DMS79 treated with DMSO at 0.1 percent for 48 hours (cell line): Measurements from ENCODE around the gene TRIM37.
"Not testable (repeated sequence)": the region's sequence is repeated elsewhere in the genome, so short reads cannot be mapped to it uniquely, and the experiment has no call there.

Experiments used
- DNase-seq: peaks from one replicate; lab custom pipeline; 2025; lab: John Stamatoyannopoulos, UW

Gene TRIM37

DNA sequence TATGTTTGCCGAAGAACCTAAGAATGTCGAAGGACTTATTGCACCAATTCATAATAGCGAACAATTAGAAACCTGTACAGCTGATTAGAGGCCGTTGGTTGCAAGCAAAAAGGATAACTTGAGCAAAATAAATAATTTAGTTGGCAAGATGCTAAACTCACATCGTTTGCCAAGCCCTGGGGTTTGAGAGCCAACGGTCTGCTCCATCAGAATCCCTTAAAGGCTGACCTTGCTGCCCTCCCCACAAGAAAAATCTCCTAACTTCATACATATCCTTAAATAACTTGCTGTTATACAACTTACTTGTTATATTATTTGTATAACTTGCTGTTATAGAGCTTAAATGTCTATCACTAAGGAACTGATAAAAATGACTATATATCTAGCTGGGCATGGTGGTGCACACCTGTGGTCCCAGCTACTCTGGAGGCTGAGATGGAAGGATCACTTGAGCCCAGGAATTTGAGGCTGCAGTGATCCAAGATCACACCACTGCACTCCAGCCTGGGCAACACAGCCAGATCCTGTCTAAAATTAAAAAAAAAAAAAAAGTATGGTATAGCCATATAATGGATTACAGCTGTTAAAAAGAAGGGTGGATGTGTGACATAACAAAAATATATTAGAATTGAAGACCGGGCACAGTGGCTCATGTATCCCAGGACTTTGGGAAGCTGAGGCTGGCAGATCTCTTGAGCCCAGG lies 1.9 kb upstream of the TRIM37 start:
- DNase-seq: no peak

DNA sequence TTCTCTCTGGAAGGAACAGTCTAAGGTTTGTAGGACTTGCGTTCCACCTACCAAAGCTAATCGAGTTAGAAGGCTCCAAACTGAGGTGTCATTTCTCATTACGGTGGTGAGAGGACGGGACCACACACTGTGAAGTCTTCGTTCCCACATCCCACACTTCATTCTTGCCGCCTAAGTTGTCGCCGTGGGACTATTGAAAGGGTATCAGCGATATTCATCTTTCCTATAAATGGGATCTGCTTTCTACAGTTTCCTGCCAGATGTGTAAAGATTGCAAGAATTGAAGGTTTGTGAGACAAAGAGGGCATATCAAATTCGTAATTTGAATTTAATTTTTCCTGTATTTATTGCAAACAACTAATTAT lies 608 bp upstream of the TRIM37 start:
- no peak for DNase-seq

DNA sequence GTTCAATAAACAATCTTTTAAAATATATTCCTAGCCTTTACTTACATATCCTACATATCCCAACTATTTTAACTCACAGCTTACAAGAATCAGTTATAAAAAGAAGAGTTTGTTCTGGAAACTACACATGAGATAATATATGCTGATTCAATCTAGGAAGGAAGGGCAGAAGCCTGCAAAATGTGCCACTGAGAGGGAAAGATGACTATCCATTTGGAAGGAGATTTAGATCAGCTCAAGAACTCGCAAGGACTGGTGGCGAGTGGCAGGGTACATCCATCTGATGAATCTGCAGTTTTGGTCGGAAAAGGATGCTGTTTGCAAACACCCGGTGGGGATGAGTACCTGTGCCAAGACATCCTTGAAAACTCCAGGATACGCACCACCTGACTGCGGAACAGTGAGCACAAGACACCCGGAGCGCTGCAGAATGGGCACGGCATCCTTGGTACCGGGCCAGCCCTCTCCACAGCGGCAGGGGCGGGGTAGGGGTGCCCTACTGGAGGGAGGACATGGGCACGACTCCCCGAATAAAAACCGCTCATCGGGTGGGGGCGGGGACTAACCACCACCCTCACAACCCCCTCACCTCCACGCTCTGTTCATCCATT lies 723 bp downstream of the TRIM37 start:
- DNase-seq: peak; percentile 28

DNA sequence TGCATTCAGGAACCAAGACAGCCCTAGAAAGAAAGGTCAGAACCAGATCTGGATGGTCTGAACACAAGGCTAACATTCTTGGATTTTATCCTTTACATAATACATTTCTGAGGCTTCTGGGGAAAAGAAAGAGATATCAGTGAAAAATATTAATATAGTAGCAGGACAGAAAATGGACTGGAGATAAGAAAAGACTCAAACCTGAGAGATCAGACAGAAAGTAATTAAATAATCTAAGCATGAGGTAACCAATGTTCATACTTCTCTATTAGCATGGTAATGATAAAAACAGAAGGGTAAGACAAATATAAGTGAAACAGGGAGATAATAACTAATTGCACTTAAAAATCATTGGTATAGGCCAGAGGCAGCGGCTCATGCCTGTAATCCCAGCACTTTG lies 5.5 kb downstream of the TRIM37 start:
- DNase-seq: no peak

DNA sequence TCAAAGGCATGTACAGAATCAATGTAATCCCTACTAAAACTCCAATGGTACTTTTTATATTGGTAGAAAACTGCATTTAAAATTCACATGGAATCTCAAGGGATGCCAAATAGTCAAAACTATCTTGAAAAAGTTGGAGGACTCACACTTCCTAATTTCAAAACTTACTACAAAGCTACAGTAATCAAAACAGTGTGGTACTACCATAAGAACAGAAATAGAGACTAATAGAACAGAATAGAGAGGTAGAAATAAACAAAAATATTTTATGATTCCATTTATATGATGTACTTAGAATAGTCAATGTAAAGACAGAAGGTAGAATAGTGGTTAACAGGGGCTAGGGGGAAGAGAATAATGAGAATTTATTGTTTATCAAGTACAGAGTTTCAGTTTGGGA lies 8.8 kb downstream of the TRIM37 start:
- DNase-seq: no peak

DNA sequence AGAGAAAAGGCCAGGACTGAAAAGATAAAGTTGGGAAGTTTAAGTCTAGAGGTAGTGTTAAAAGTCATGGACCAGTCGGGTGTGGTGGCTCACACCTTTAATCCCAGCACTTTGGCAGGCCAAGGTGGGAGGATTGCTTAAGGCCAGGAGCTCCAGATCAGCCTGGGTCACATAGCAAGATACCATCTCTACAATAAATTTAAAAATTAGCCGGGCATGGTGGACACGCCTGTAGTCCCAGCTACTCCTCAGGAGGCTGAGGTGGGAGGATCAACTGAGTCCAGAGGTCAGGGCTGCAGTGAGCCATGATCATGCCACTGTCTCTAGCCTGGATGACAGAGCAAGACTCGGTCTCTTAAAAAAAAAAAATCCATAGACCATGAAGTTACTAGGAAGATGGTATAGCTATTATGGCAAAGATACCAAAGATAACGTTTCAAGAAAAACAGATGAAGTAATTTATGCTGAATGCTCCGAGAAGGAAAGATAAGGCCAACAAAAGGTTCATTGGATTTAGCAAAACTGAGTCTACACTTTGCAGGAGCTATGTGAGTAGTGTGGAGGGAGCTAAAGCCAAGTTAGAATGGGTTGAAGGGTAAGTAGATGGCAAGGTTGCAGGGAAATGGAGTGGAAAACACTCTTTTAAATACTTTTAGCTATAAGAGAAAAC lies 11.7 kb downstream of the TRIM37 start:
- DNase-seq: no peak

DNA sequence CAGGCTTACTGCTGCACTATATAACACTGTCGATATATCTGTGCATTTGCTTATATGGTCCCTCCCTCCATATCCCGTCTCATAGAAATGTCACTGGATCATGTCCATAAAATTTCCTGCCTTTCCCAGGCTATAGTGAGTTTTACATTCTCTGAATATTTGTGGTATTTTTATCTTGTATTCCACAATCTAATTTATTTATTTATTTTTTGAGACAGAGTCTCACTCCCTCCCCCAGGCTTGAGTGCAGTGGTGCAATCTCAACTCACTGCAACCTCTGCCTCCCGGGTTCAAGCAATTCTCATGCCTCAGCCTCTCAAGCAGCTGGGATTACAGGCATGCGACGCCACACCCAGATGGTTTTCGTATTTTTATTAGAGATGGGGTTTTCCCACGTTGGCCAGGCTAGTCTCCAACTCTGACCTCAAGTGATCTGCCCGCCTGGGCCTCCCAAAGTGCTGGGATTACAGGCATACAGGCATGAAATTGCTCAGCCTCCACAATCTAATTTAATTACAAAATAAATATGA lies 12.9 kb downstream of the TRIM37 start:
- no peak for DNase-seq

DNA sequence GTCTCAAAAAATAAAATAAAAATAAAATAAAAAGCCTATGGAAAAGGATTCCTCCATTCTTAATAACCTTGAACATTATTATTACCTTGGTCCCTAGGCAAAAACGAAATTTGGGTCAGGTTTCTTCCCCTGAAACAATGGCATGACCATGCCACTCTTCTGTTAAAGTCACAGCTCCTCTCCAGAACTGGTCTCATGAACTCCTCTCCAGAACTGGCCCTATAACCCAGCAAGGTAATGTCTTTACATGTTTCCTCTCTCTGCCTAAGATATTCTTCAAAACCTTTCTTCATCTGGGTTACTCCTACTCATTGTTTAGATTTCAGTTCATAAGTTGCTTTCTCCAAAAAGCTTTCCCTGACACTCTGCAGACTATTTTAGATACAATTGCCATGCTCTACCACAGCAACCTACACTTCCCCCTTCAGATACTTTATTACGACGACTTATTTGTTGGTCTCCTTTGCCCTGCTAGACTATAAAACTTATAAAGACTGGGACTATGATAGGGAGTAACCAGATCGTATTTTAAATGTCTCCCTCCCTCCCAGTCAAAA lies 13.5 kb downstream of the TRIM37 start:
- no peak for DNase-seq

DNA sequence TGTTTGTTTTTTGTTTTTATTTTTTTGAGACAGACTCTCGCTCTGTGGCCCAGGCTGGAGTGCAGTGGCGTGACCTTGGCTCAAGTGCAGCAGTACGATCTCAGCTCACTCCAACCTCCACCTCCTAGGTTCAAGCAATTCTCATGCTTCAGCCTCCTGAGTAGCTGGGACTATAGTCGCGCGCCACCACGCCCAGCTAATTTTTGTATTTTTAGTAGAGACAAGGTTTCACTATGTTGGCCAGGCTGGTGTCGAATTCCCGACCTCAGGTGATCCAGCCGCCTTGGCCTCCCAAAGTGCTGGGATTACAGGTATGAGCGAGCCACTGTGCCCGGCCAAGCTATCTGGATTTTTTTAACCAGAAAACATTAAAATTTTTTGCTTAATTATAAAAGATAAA lies 16.1 kb downstream of the TRIM37 start:
- DNase-seq: not testable (repeated sequence)

DNA sequence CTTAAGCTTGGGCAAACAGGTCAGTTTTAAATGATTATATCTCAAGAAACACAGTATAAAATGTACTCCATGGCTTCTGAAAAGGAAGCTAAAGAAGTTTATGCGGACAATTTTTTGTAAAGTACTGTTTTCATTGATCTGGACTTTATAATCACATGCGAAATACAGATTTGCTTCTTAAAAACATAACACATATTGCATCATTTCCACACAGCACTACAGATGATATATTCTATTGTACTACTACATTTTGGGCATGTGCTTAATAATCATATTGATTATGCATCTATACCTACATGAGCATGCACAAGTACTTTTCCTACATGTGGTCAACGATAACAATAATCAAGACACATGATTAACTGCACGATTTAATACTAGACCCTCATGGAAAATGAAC lies 22.5 kb downstream of the TRIM37 start:
- DNase-seq: no peak

DNA sequence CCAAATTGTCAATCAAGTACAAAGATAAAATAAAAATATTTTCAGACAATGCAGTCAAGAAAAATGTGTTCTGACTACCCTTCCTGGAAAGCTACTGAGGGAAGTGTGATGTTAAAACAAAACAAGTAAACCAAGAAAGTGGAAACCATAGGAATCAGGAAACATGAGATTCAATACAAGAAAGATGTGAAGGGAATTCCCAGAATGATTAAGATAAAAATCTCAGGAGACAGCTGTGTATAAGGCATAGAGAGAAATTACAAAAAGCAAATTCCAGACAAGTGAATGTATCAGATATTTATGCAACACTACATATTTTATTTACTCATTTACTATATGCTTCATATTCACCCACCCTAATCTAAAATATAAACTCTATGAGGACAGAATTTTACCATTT lies 32.2 kb downstream of the TRIM37 start:
- no peak for DNase-seq

DNA sequence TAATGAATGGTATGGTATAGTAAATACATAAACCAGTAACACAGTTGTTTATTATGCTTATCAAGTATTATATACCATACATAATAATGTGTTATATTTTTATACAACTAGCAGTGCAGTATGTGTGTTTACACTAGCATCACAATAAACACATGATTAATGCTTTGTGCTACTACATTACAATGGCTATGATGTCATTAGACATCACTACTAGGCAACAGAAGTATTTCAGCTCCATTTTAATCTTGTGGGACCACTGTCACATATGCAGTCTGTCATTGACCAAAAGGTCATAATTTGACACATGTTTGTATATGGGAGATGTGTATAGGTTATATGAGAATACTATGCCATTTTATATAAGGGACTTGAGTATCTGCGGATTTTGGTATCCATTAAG lies 32.7 kb downstream of the TRIM37 start:
- DNase-seq: no peak

DNA sequence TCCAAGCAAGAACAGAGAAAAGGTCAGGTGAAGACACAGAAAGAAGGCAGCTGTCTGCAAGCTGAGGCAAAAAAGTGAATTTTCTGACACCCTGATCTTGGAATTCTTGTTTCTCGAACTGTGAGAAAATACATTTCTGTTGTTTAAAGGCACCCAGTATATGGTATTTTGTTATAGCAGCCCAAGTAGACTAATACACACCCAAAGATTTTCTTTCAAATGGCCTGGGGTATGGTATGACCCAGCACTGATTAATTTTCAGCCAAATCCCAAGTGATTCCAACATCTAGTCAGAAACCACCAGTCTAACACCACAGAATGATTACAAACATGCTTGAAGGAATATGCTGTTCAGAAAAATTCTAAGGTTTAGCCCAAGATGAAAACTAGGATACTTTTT lies 36.8 kb downstream of the TRIM37 start:
- no peak for DNase-seq

DNA sequence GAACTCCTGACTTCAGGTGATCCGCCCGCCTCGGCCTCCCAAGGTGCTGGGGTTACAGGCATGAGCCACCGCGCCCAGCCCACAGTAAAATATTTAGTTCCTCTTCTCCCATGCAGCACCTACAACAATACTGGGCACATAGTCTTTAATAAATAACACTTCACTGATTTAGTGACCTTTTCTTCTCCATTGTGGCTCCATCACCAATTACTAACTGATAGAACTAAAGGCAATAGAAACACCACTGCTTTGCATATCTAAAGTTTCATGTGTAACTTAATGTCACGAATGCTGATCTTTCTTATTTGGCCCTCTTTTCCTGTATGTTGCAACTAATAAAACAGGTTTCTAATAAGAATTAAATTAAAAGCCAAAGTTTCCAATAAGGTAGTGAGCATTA lies 38.9 kb downstream of the TRIM37 start:
- DNase-seq: no peak

DNA sequence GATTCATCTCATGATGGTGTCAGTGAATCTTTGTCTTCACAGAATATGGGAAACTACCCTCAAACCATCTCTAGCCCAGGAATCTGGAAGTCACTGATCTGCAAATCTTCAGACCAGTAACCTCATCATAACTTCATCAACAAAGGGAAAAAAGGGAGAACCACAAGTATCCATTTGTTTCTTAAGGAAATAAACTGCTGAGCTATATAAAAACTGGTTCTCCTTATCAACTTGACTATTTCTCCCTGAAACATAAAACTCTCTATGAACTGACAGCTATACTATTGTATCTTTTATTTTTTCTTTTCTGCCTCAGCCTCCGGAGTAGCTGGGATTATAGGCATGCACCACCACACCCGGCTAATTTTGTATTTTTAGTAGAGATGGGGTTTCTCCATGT lies 39.3 kb downstream of the TRIM37 start:
- DNase-seq: no peak

DNA sequence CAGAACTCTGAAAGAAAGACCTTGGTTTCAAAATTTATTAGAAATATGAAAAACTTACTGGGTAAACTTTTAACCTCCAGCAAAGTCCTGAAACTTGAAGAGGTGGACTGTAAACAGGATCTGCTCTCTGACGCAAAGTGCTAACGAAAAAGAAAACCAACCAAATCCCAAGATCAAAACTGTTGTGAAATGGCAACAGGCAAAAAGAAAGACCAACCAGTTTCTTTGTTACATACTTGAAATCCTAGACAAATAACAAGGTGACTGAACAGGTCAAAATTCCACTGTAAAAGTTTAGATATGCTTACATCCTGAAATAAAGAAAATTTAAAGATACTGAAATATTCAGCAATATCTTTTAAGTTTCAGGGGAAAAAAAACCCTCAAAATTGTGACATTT lies 44.2 kb downstream of the TRIM37 start:
- no peak for DNase-seq

DNA sequence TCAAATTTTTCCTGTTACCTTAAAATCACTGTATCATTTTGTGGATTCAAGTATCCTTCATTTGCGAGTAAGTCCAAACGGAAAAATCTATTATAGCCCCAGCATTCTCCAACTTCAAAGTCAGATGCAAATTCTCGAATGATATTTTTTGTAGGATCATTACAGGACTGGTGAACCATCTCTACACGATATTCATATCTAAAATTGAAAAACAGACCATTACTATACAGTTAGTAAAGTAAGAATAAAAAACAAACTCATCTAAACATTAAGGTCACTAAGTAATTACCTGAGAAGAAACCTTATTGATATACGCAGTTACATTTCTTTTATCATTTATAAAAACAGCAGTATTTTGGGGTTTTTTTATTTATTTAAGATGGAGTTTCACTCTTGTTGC lies 49.8 kb downstream of the TRIM37 start:
- DNase-seq: no peak

DNA sequence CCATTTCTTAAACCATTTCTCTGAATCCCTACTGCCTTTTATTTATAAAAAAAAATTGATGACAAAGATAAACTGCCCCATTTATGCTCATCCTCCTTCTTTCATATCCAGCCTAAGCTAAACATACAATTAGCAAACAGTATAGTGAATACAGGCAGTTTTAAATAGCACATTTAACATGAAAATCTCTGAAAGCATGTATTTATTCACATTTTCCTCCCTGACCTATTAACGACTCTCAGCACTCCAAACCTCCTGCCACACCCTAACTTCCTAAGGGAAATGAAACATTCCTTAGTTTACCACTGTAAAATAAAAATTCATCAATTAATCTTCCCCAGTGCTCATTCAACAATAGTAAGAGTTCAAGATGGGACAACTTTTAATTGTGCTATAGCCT lies 56.9 kb downstream of the TRIM37 start:
- DNase-seq: no peak

DNA sequence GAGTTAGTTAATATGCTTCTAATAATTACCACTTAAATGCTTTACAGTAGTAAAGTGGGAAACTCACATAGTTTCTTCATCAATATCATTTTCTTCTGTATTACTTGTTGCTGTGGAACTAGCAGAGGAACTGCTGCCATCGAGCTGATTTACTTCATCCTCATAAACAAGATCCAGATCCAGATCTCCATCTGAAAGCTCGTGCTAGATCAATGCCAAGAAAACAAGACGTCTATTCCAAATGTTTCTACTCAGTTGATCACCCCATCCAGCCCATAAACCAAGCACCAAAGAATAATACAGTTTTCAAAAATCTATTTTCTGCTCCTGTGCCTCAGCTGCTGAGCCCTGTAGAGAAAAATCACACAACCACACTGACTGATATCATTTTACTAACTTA lies 59.1 kb downstream of the TRIM37 start:
- DNase-seq: no peak

DNA sequence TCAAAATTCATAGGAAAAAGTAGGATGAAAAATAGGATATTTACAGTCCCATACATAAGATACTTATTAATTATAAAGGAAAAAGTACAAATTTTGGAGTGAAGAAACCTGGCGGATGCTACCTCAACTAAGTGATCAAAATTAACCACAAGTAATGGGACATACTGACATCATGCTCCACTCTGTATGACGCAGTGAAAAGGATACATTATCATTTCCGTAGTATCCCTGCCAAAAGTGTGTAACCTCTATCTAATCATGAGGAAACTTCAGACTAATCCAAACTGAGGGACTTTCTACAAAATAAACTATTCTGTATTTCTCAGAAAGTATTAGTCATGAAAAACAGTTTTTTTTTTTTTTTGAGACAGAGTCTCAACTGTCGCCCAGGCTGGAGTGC lies 60.5 kb downstream of the TRIM37 start:
- no peak for DNase-seq

DNA sequence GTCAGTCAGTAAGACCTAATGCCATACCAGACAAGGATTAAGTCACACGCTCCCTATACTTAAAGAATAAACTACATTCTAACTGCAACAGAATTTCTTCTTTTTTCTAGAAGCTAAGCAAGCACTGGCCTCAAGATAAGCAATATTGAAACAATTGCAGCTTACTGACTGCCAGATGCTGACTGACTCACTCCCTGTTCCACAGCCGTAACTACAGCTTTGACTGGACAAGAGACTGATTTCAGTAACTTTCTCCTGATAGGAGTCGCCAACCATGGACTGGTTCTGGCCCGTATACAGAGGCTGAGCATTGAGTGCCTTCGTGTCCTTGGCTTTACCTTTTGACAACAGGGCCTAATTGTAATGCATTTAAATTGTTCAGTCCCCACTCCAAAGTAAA lies 67.9 kb downstream of the TRIM37 start:
- no peak for DNase-seq

DNA sequence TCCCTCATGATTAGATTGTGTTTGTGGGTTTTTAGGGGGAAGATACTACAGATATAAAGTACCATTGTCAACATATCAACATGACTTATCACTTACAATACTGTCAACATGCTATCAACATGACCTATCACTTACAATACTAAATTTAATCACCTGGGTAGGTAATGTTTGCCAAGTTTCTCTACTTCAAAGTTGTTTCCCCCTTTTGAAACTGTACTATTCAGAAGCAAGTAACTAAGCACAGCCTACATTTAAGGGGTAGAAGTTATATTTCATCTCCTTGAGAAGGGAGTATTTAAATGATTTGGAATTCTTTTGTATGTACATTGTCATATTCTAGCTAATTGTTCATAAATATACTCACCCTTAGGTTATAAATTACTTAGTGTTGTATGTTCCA lies 68.7 kb downstream of the TRIM37 start:
- no peak for DNase-seq

DNA sequence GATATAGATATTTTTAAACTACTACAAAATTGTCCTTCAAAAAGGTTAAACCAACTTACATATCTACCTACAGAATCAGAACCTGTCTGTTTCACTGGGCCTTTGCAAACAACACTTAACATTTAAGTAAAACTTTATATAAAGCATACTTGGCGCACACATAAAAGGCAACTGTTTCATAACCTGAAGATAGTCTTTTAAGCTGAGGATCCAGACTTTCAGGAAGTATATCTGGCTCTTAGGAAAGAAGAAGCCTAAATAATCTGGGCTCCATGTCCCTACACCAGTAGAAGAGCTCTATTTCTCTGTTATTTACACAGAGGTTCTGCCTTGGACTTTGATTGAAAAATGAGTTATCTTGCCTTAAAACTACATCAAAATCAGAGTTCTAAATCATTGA lies 75.9 kb downstream of the TRIM37 start:
- DNase-seq: no peak
